Measurements from ENCODE around the gene SLC23A3. TPM values are rescaled to one million over a fixed set of nuclear protein-coding genes. Genes with fewer than 3 reads are reported as not detected.

The SLC23A3 gene
- total RNA-seq, 1 experiment from 2014 or later: 1.9 TPM

DNA sequence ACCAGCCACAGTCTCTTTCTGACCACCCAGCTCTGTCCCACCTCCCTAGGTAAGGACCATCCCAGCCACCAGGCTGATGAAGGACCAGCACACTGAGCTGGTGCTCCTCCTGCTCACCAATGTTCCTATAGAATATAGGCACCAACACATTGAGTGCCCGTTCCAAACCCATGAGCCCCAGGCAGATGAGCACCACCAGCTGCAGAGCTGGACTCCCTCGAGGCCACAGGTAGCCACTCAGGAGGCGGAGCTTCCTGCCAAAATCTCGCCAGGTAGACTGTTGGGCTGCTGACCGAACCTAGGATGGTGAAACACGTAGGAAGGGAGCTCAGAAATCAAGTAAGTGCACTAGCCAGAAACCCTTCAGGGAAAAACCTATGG, 46.7 kb upstream of the SLC23A3 start:
- peak overlapping the region; percentile 66 for H3K4me3 ChIP-seq (ENCODE audit: low read depth, low read length, poor library complexity, severe bottlenecking)
- intact Hi-C loops (cut with micrococcal nuclease; ENCODE audit: unreplicated experiment): loop anchor here (5.0 kb wide), 1 partner anchor 39 kb away; the partner anchor contains the start of genes CNPPD1 and RETREG2
- H3K36me3 ChIP-seq (ENCODE audit: insufficient read depth, low read length, poor library complexity, severe bottlenecking): peaks cover 64% of the 10 kb centered on the region
- no peaks in the 10 kb centered on the region for H3K27me3 ChIP-seq (replicated peaks; ENCODE audit: insufficient read depth, low read depth, low read length, poor library complexity)
- no peak for TF ChIP-seq EZH2 (IDR thresholded peaks at IDR 0.05; ENCODE audit: borderline replicate concordance, low read depth, low read length, poor library complexity, severe bottlenecking)
- TF ChIP-seq CTCF (conservative IDR thresholded peaks at IDR 0.05; ENCODE audit: low read depth, low read length): no peak
- ChIA-PET POLR2A (ENCODE audit: low non-redundant PET) (interaction anchor here (0.8 kb wide), 1 partner anchor 16 kb away, joined by 5 read pairs; no protein-coding TSS in a partner anchor), CTCF (no interaction called here)
- BruUV-seq (replicated peaks): no TSS peak
- DNase-seq (ENCODE audit: low spot score): no peak
- H3K27ac ChIP-seq (ENCODE audit: low read depth, low read length, poor library complexity, severe bottlenecking): peak overlapping the region; percentile 91
- no peaks in the 10 kb centered on the region for H3K9me3 ChIP-seq (ENCODE audit: low read depth, low read length, poor library complexity, severe bottlenecking)
- H3K4me1 ChIP-seq (ENCODE audit: insufficient read depth, low read length, poor library complexity, severe bottlenecking): peaks cover 23% of the 10 kb centered on the region

DNA sequence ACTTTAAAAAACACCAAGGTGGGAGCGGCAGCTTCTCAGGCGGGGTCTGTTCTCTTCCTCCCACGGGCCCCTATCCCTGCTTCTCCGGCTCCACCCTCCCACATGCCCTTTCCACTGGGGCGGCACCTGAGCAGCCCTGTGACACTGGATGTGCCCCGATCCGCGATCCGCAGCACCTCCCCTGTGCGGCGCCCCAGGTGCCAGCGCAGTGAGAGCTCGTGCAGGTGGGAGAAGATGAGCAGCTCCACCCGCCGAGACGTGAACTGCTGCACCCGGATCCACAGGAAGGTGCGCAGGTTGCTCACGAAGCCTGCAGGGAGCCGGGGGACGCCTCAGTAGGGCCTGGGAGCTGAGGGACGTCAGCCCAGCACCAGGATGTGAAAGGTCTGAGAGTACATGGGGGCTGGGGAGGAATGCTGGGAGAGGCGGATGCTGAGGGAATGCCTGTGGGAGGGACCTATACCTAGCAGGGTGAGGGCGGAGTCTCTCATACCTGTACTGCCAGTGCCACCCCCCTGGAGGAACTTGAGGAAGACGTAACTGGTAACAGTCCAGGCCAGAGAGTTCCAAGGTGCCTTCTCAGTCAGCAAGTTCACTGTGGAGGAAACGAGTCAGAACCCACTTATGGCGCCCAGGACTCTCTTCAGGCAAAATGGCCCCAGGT, 46.2 kb upstream of the SLC23A3 start:
- POLR2A ChIA-PET (ENCODE audit: low non-redundant PET): no interaction called here

DNA sequence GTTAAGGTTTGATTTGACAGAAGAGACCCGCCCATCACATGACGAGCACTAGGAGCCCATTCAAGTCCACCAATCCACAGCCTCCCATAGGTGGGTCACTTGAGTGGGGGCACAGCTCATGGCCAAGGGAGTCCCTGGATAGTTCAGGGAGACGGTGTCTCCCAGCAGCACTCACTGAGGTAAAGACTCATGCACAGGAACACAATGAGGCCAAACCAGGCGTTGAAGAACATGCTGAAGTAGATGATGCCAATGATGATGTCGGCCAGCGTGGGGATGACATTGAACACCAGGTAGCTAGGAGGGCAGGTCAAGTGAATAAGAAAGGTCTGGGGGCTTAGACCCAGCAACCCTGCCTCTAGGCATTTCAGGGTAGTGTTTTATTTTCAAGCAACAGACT, 45.0 kb upstream of the SLC23A3 start:
- Histone ChIP-seq H3K27me3 (replicated peaks; ENCODE audit: insufficient read depth, low read depth, low read length, poor library complexity) (no peaks in the 10 kb centered on the region), H3K27ac (ENCODE audit: low read depth, low read length, poor library complexity, severe bottlenecking) (no peak overlapping the region), H3K36me3 (ENCODE audit: insufficient read depth, low read length, poor library complexity, severe bottlenecking) (peaks cover 63% of the 10 kb centered on the region), H3K4me3 (ENCODE audit: low read depth, low read length, poor library complexity, severe bottlenecking) (no peak overlapping the region), H3K4me1 (ENCODE audit: insufficient read depth, low read length, poor library complexity, severe bottlenecking) (peaks cover 23% of the 10 kb centered on the region), H3K9me3 (ENCODE audit: low read depth, low read length, poor library complexity, severe bottlenecking) (no peaks in the 10 kb centered on the region)
- POLR2A ChIA-PET (ENCODE audit: low non-redundant PET): no interaction called here
- intact Hi-C loops (cut with micrococcal nuclease; ENCODE audit: unreplicated experiment): loop anchor here (5.0 kb wide), 1 partner anchor 37 kb away; the partner anchor contains the start of genes CNPPD1 and RETREG2
- BruUV-seq (replicated peaks): no TSS peak
- TF ChIP-seq CTCF (conservative IDR thresholded peaks at IDR 0.05; ENCODE audit: low read depth, low read length) (no peak), EZH2 (IDR thresholded peaks at IDR 0.05; ENCODE audit: borderline replicate concordance, low read depth, low read length, poor library complexity, severe bottlenecking) (no peak)
- no peak for DNase-seq (ENCODE audit: low spot score)
- CTCF ChIA-PET: no interaction called here

More for the DNA sequence above, 46.2 kb upstream of the SLC23A3 start:
- no TSS peak for BruUV-seq (replicated peaks)
- CTCF ChIA-PET: no interaction called here
- peaks cover 63% of the 10 kb centered on the region for H3K36me3 ChIP-seq (ENCODE audit: insufficient read depth, low read length, poor library complexity, severe bottlenecking)
- no peak for DNase-seq (ENCODE audit: low spot score)
- peak overlapping the region; percentile 66 for H3K4me3 ChIP-seq (ENCODE audit: low read depth, low read length, poor library complexity, severe bottlenecking)
- H3K4me1 ChIP-seq (ENCODE audit: insufficient read depth, low read length, poor library complexity, severe bottlenecking): peaks cover 23% of the 10 kb centered on the region
- H3K27ac ChIP-seq (ENCODE audit: low read depth, low read length, poor library complexity, severe bottlenecking): peak overlapping the region; percentile 91
- no peaks in the 10 kb centered on the region for H3K9me3 ChIP-seq (ENCODE audit: low read depth, low read length, poor library complexity, severe bottlenecking)
- intact Hi-C loops (cut with micrococcal nuclease; ENCODE audit: unreplicated experiment): loop anchor here (5.0 kb wide), 1 partner anchor 39 kb away; the partner anchor contains the start of genes CNPPD1 and RETREG2
- TF ChIP-seq CTCF (conservative IDR thresholded peaks at IDR 0.05; ENCODE audit: low read depth, low read length) (no peak), EZH2 (IDR thresholded peaks at IDR 0.05; ENCODE audit: borderline replicate concordance, low read depth, low read length, poor library complexity, severe bottlenecking) (no peak)
- no peaks in the 10 kb centered on the region for H3K27me3 ChIP-seq (replicated peaks; ENCODE audit: insufficient read depth, low read depth, low read length, poor library complexity)
